B cell (primary cell): Measurements from ENCODE around the gene KLF7. TPM values are rescaled to one million over a fixed set of nuclear protein-coding genes. Genes with fewer than 3 reads are reported as not detected.

Experiments
- ATAC-seq: fragments of 200-7000 bp; cut with Tn5 transposase; one replicate; pipeline ENCODE4 v1.10.0; 2021; ENCODE audit warnings: low read depth, mild to moderate bottlenecking, moderate number of reproducible peaks, moderate library complexity
- CTCF ChIA-PET: fragments of 350-600 bp; sonication (Branson Sonifier 250); formaldehyde crosslinking; loops from one replicate; lab custom pipeline; 2021; ENCODE audit warnings: antibody characterized with exemption, inconsistent platforms; lab: Charles Lee
- POLR2A ChIA-PET: fragments of 350-600 bp; sonication (Branson Sonifier 250); formaldehyde crosslinking; loops from one replicate; lab custom pipeline; 2021; ENCODE audit warnings: antibody characterized with exemption; lab: Charles Lee
- DNase-seq: peaks from one replicate; pipeline ENCODE4 v3.0.0; 2013
- H2AFZ ChIP-seq: 2 replicates; pipeline ENCODE4 v1.6.1; 2012; ENCODE audit warnings: mild to moderate bottlenecking, low read depth, low read length; ENCODE audit not compliant: insufficient read depth, poor library complexity, severe bottlenecking
- H3K27ac ChIP-seq, 2 donors: 1 replicate in 1 of 2; 2 replicates in 1 of 2; pipeline ENCODE4 v1.5.1; 2012 to 2013; ENCODE audit warnings: low read length in 2 of 2, mild to moderate bottlenecking in 2 of 2, moderate library complexity in 1 of 2
- H3K27me3 ChIP-seq, 4 experiments: fragments of 200-600 bp in 1 of 4; sonication (generic) in 1 of 4; replicated peaks in 1 of 4; 1 replicate in 2 of 4; 2 replicates in 2 of 4; pipeline versions ENCODE4 v1.6.1 to v1.7.0; 2013 to 2016; ENCODE audit warnings: low read length in 3 of 4, mild to moderate bottlenecking in 2 of 4, mixed read lengths in 1 of 4, moderate library complexity in 1 of 4; ENCODE audit not compliant: insufficient read depth in 4 of 4, control insufficient read depth in 3 of 4; ENCODE audit errors: control extremely low read depth in 1 of 4
- H3K36me3 ChIP-seq, 2 experiments: replicated peaks in 1 of 2; 1 replicate in 1 of 2; 2 replicates in 1 of 2; pipeline versions ENCODE4 v1.6.1 to v1.7.1; 2013; ENCODE audit warnings: low read length in 1 of 2; ENCODE audit not compliant: insufficient read depth in 2 of 2, control insufficient read depth in 1 of 2; ENCODE audit errors: control extremely low read depth in 1 of 2, extremely low read depth in 1 of 2
- H3K4me1 ChIP-seq, 2 donors: fragments of 200-600 bp in 1 of 2; sonication (generic) in 1 of 2; 1 replicate in 1 of 2; 2 replicates in 1 of 2; pipeline versions ENCODE4 v1.5.1 to v1.6.1; 2013 to 2017; ENCODE audit warnings: low read length in 2 of 2; ENCODE audit not compliant: control insufficient read depth in 2 of 2, insufficient read depth in 2 of 2
- H3K4me2 ChIP-seq: replicated peaks from 2 replicates; pipeline ENCODE3; 2012; ENCODE audit warnings: mild to moderate bottlenecking, low read depth, low read length; ENCODE audit not compliant: poor library complexity, severe bottlenecking
- H3K4me3 ChIP-seq, 5 experiments: fragments of 200-600 bp in 1 of 5; sonication (generic) in 1 of 5; 1 replicate in 3 of 5; 2 replicates in 2 of 5; pipeline versions ENCODE4 v1.5.1 to v1.7.0; 2011 to 2016; ENCODE audit warnings: low read length in 4 of 5, mild to moderate bottlenecking in 4 of 5, low read depth in 2 of 5, control low read depth in 1 of 5, moderate library complexity in 1 of 5; ENCODE audit not compliant: insufficient read depth in 1 of 5; ENCODE audit errors: control extremely low read depth in 1 of 5, extremely low read depth in 1 of 5
- H3K79me2 ChIP-seq: fragments of 200-600 bp; sonication (generic); one replicate; pipeline ENCODE4 v1.6.0; 2016; ENCODE audit warnings: low read length; ENCODE audit not compliant: control insufficient read depth, insufficient read depth
- H3K9ac ChIP-seq: fragments of 200-600 bp; sonication (generic); 2 replicates; pipeline ENCODE4 v1.6.1; 2017; ENCODE audit warnings: mild to moderate bottlenecking, low read length, moderate library complexity
- H3K9me3 ChIP-seq, 3 donors: one replicate each; pipeline versions ENCODE4 v1.6.1 to v1.7.1; 2013; ENCODE audit warnings: low read length in 2 of 3; ENCODE audit not compliant: control insufficient read depth in 2 of 3, insufficient read depth in 1 of 3; ENCODE audit errors: control extremely low read depth in 1 of 3
- H4K20me1 ChIP-seq: 2 replicates; pipeline ENCODE4 v1.6.0; 2012; ENCODE audit warnings: mild to moderate bottlenecking, low read length; ENCODE audit not compliant: insufficient read depth, control insufficient read depth, poor library complexity, severe bottlenecking
- H3K27ac Mint-ChIP-seq: one replicate; pipeline ENCODE4 v1.8.0; 2021; ENCODE audit warnings: mixed read lengths
- H3K27me3 Mint-ChIP-seq: one replicate; pipeline ENCODE4 v1.8.0; 2021; ENCODE audit warnings: mixed read lengths
- H3K4me1 Mint-ChIP-seq: one replicate; pipeline ENCODE4 v1.8.0; 2021; ENCODE audit warnings: mixed read lengths
- H3K4me3 Mint-ChIP-seq: one replicate; pipeline ENCODE4 v1.8.0; 2021; ENCODE audit warnings: mixed read lengths
- H3K9me3 Mint-ChIP-seq: one replicate; pipeline ENCODE4 v1.8.0; 2022; ENCODE audit warnings: mixed read lengths; ENCODE audit not compliant: insufficient read depth
- EZH2 ChIP-seq: IDR thresholded peaks from 2 replicates; pipeline ENCODE4 v1.6.1; 2012; ENCODE audit warnings: borderline replicate concordance, low read depth, mild to moderate bottlenecking, moderate library complexity, low read length; ENCODE audit not compliant: insufficient read depth, poor library complexity, severe bottlenecking
- WGBS: methylation state at CpG from one replicate; pipeline ENCODE4 v1.1.5; 2013; ENCODE audit warnings: missing lambda C conversion rate; ENCODE audit not compliant: insufficient coverage; 5-methylcytosine and 5-hydroxymethylcytosine counted together
- intact Hi-C: fragments of 100-400 bp; cut with micrococcal nuclease; formaldehyde crosslinking; loops from one replicate; pipeline ENCODE4 v1.10.0; 2022
- polyA plus RNA-seq: library from polyadenylated mRNA; depleted of rRNA; stranded (reverse); fragments of >200 nt; gene quantifications from 2 replicates; pipeline ENCODE4 v1.2.3, GENCODE V29; 2012
- small RNA-seq: library from RNA; depleted of rRNA; stranded (forward); fragments of <200 nt; gene quantifications from one replicate; pipeline ENCODE3, GENCODE V24; 2012; ENCODE audit warnings: low replicate concordance, low read depth; ENCODE audit not compliant: insufficient read length
- total RNA-seq, 2 donors: library from RNA; stranded (reverse); fragments of 120-200 nt in 1 of 2; gene quantifications; 1 replicate in 1 of 2; 2 replicates in 1 of 2; pipeline versions ENCODE4 v1.2.3 to v1.2.4, GENCODE V29; 2013 to 2022
- TF ChIP-seq, protein P1 (sequence below): fragments of 200-600 bp; IDR thresholded peaks from one replicate; pipeline ENCODE4 v1.8.0; 2022; ENCODE audit warnings: antibody characterized with exemption, mild to moderate bottlenecking

The KLF7 gene
- total and polyA plus RNA-seq, 2 donors (not counting 1 experiment from before 2014, with no cell fraction given), result 46.2 to 93.2 TPM

DNA sequence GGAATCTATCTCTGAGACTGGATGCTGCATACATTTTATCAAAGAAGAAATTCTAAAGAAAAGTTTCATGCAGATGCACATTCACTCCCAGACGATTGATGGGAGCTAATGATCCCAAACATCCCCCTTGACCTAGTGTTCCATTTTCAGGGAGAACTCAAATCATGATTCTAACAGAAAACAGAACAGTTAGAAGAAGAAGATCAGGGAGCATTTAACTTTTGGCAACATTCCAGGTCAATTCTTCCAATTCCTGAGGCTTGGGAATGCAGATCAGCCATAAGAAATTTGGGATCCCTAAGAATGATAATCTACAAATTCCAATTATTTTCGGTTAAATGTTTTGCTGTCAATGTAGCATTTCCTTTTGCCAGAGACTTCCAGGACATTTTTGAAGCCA is 129.9 kb downstream of the KLF7 start:
- Histone ChIP-seq H4K20me1 (no peaks in the 10 kb centered on the region), H3K9me3 (peaks cover 0 to 5% (median 0%) of the 10 kb centered on the region in 3 donors), H3K4me2 (no peak overlapping the region), H2AFZ (no peak overlapping the region), H3K4me3 (no peak overlapping the region), H3K9ac (no peak overlapping the region), H3K27ac (no peak overlapping the region), H3K27me3 (peaks cover 0 to 3% (median 0%) of the 10 kb centered on the region in 4 experiments), H3K79me2 (no peaks in the 10 kb centered on the region), H3K4me1 (no peaks in the 10 kb centered on the region), H3K36me3 (no peaks in the 10 kb centered on the region)
- no peak for TF ChIP-seq EZH2
- TF ChIP-seq, protein P1, sequence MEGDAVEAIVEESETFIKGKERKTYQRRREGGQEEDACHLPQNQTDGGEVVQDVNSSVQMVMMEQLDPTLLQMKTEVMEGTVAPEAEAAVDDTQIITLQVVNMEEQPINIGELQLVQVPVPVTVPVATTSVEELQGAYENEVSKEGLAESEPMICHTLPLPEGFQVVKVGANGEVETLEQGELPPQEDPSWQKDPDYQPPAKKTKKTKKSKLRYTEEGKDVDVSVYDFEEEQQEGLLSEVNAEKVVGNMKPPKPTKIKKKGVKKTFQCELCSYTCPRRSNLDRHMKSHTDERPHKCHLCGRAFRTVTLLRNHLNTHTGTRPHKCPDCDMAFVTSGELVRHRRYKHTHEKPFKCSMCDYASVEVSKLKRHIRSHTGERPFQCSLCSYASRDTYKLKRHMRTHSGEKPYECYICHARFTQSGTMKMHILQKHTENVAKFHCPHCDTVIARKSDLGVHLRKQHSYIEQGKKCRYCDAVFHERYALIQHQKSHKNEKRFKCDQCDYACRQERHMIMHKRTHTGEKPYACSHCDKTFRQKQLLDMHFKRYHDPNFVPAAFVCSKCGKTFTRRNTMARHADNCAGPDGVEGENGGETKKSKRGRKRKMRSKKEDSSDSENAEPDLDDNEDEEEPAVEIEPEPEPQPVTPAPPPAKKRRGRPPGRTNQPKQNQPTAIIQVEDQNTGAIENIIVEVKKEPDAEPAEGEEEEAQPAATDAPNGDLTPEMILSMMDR, result no peak
- no peak overlapping the region for H3K27ac Mint-ChIP-seq
- DNase-seq, result no peak
- WGBS, result no CpG with 5 or more reads among the region's 2 CpGs
- ChIA-PET CTCF (no interaction called here), POLR2A (no interaction called here)
- no peak for ATAC-seq
- intact Hi-C loops, result no loop called here
- H3K4me3 Mint-ChIP-seq, result no peak overlapping the region
- no peaks in the 10 kb centered on the region for H3K4me1 Mint-ChIP-seq
- peaks cover 10% of the 10 kb centered on the region for H3K9me3 Mint-ChIP-seq
- peaks cover 18% of the 10 kb centered on the region for H3K27me3 Mint-ChIP-seq

DNA sequence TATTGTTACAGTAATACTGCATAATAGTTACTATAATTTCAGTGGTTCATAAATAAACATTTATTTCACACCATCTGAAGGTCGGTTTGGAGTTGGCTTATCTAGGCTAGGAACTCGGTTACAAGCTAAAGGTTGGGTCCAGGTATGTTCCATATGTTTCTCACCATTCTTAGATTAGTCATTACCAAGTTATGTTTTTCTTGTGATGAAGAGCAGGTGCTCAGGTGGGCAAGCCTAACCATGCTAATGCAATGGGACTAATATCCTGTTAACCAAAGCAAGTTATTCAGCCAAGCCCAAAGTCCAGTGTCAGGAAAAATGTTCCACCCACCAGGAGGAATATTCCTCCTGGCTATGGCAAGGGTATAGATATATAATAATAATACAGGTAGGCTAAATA is 133.3 kb downstream of the KLF7 start:
- no peak overlapping the region for H3K4me2 ChIP-seq
- no peaks in the 10 kb centered on the region for H3K27me3 ChIP-seq
- Mint-ChIP-seq H3K9me3 (peaks cover 10% of the 10 kb centered on the region), H3K27ac (no peak overlapping the region), H3K4me3 (no peak overlapping the region), H3K4me1 (no peaks in the 10 kb centered on the region), H3K27me3 (peaks cover 14% of the 10 kb centered on the region)
- no peaks in the 10 kb centered on the region for H3K79me2 ChIP-seq
- H3K9me3 ChIP-seq, result peaks cover 0 to 5% (median 0%) of the 10 kb centered on the region in 3 donors
- no peaks in the 10 kb centered on the region for H3K36me3 ChIP-seq
- DNase-seq (no peak), ATAC-seq (no peak)
- no peak overlapping the region for H2AFZ ChIP-seq
- no peaks in the 10 kb centered on the region for H4K20me1 ChIP-seq
- TF ChIP-seq EZH2, result no peak
- TF ChIP-seq, protein P1, result no peak
- H3K27ac ChIP-seq, result no peak overlapping the region
- H3K4me3 ChIP-seq, result no peak overlapping the region
- WGBS, result no CpG with 5 or more reads among the region's 2 CpGs
- intact Hi-C loops, result no loop called here
- ChIA-PET CTCF (no interaction called here), POLR2A (no interaction called here)
- no peak overlapping the region for H3K9ac ChIP-seq
- H3K4me1 ChIP-seq, result no peaks in the 10 kb centered on the region

Small RNA genes lying within 50 kb of the gene (small RNA-seq; reads per million reads assigned to genes)
- gene MIR2355 (0.57 reads per million), gene MIR7845 (not detected)

Other genes starting within 250 kb of the KLF7 start
- gene CPO, start 226.4 kb downstream of the KLF7 start, total RNA-seq, result not detected in 2 replicates
- 0.10 TPM in 1 of 2 replicates, not detected in the other for gene CPO, start 226.4 kb downstream of the KLF7 start, polyA plus RNA-seq